ENCODE measurements around the gene MYO1F. TPM values are rescaled to one million over a fixed set of nuclear protein-coding genes. Genes with fewer than 3 reads are reported as not detected.
A peak's percentile ranks its signal among the peaks of the same experiment; 100 is the strongest.

Gene MYO1F
- total RNA-seq, 1 donor from 2014 or later, result 0.69 TPM

DNA sequence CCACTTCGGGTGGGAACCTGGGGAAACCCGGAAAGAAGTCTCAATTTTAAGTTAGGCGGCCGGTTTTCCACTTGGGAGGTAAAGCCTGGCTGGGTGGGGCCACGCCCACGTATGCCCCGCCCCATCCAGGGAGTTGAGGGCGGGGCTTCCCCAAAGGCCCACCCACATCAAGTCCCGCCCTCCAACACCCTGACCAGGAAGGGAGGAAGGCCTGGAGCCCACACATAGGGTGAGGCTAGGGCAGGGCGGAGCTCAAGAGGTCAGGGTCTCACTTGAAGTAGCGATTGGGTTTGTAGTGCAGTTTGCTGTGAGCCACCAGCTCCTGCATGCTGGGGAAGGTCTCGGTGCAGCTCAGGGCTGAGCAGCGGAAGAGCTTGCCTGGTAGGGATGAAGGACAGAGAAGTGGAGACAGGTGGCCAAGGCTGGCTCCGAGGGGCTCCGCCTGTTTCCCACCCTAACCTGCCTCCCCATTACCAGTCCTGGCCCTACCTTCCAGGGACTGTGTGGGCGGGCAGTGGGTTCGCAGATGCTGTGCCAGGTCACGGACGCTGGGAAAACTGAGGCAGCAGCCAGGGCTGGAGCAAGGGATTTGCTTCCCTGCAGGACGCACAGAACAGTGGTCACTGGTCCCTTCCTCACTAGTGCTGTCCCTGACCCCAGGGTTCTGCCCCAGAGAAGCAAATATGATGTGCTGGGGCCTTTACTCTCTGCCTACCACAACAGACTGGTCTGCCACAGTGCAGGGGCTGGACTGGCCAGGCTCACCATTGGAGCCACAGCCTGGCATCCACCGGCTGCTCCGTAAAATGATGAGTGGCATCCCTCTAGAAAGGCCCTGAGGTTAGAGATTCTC is 64.9 kb downstream of the MYO1F start:
- TF ChIP-seq CTCF (IDR thresholded peaks at IDR 0.05; ENCODE audit: unreplicated experiment), result no peak
- Mint-ChIP-seq H3K36me3 (peaks cover 5% of the 10 kb centered on the region), H3K27ac (peak overlapping the region; percentile 34), H3K4me3 (peak overlapping the region; percentile 46), H3K9me3 (no peaks in the 10 kb centered on the region), H3K4me1 (peaks cover 5% of the 10 kb centered on the region), H3K27me3 (ENCODE audit: low read depth) (no peaks in the 10 kb centered on the region)
- no peak for DNase-seq (ENCODE audit: low spot score in 2 of 2, unreplicated experiment in 2 of 2)

DNA sequence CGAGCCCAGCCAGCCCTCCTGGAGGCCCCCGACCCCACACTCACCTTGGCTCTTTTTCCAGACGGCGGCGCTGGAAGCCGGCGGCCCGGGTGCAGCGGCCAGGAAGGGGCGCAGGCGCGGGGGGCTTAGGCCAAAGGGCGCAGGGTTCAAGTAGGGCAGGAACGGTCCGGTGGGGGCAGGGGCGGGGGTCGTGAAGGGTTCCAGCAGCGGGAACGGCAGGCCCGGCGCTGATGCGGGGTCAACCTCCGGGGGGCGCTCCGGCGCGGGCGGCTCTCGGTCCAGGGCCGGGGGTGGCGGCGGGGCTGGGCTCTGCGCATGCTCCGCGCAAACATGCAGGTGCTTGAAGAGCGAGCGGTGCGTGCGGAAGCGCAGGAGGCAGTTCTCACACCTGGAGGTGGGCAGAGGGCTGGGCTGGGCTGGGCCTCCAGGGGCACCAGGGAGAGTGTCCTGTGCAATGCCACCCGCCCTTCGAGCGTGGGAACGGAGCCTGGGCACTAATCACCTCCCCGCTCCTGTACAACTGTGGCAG is 65.6 kb downstream of the MYO1F start:
- H3K27me3 Mint-ChIP-seq (ENCODE audit: low read depth), result no peaks in the 10 kb centered on the region
- TF ChIP-seq CTCF (IDR thresholded peaks at IDR 0.05; ENCODE audit: unreplicated experiment), result peak; percentile 17
- peaks cover 7% of the 10 kb centered on the region for H3K4me1 Mint-ChIP-seq
- peaks cover 5% of the 10 kb centered on the region for H3K36me3 Mint-ChIP-seq
- no peak overlapping the region for H3K27ac Mint-ChIP-seq
- no peaks in the 10 kb centered on the region for H3K9me3 Mint-ChIP-seq
- no peak overlapping the region for H3K4me3 Mint-ChIP-seq
- DNase-seq (ENCODE audit: low spot score in 2 of 2, unreplicated experiment in 2 of 2), result no peak

DNA sequence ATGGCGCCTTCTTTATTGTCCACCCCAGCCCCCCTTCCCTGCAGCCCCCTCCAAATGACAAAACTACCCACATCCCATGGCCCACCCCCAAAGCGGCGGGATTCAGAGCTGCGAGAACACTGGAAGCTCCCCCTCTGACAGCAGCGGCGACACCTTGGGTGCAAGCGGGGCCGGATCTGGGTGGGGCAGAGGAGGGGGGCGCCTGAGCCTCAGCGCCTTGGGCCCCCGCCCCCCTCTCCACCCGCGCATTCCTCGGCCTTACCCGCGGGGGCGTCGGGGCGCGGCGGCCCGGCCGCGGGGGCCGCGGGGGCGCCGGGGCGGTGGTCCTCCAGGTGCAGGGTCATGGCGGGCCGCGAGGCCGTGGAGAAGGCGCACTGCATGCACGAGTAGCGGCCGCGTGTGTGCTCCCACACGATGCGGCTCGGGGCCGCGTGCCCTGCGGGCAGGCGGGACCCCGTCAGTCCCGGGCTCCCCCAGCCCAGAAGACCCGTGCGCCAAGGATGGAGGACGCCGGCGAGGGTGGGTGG is 66.6 kb downstream of the MYO1F start:
- H3K9me3 Mint-ChIP-seq, result no peaks in the 10 kb centered on the region
- H3K27ac Mint-ChIP-seq, result no peak overlapping the region
- H3K27me3 Mint-ChIP-seq (ENCODE audit: low read depth), result no peaks in the 10 kb centered on the region

GRCh38 chr19:8506402-8506957 is 70.8 kb downstream of the MYO1F start:
- Mint-ChIP-seq H3K4me1 (peaks cover 9% of the 10 kb centered on the region), H3K27ac (peak overlapping the region; percentile 62), H3K9me3 (no peaks in the 10 kb centered on the region), H3K4me3 (peak overlapping the region; percentile 86), H3K27me3 (ENCODE audit: low read depth) (no peaks in the 10 kb centered on the region), H3K36me3 (no peaks in the 10 kb centered on the region)
- TF ChIP-seq CTCF (IDR thresholded peaks at IDR 0.05; ENCODE audit: unreplicated experiment), result no peak
- no peak for DNase-seq (ENCODE audit: low spot score in 2 of 2, unreplicated experiment in 2 of 2)

More for the DNA sequence above, 66.6 kb downstream of the MYO1F start:
- DNase-seq (ENCODE audit: low spot score in 2 of 2, unreplicated experiment in 2 of 2), result no peak
- peaks cover 5% of the 10 kb centered on the region for H3K36me3 Mint-ChIP-seq
- H3K4me3 Mint-ChIP-seq, result no peak overlapping the region
- TF ChIP-seq CTCF (IDR thresholded peaks at IDR 0.05; ENCODE audit: unreplicated experiment), result no peak
- peaks cover 13% of the 10 kb centered on the region for H3K4me1 Mint-ChIP-seq

DNA sequence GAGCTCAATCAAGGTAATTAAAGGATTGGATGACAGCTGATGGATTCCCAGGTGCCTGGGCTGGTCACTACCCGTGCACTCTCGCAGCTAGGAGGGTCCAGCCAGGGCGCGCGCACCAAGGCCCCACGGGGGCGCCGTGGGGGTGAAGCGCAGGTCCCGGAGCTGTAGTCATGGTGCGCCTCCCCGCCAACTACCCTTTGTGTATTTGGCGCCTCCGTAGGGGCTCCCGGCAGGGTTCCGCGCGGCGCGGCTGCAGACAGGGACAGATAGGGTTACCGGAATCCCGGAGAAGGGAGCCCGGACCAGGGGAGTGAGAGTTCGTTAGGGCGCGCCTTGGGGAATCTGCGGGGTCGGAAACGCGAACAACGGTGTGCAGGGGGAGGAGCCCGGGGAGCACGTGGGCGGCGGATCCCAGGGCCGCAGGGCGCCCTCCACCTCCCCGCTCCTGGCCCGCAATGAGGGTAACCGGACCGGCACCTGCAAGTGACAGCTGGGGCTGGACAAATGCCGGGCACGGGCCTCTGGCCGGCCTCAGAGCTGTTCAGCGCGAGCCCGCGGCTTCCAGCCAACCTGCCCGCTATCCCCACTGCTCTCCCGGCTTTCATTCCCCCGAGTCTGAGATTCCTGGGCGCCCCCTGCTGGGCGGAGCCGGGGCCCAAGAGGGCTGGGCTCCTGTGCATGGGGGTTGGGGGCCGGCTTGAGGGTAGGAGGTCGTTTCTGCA is 71.4 kb downstream of the MYO1F start:
- DNase-seq (ENCODE audit: low spot score in 2 of 2, unreplicated experiment in 2 of 2), result peak; percentile 70 to 92
- peak overlapping the region; percentile 77 for H3K27ac Mint-ChIP-seq
- peak overlapping the region; percentile 86 for H3K4me3 Mint-ChIP-seq
- H3K9me3 Mint-ChIP-seq, result no peaks in the 10 kb centered on the region
- no peaks in the 10 kb centered on the region for H3K36me3 Mint-ChIP-seq
- H3K27me3 Mint-ChIP-seq (ENCODE audit: low read depth), result no peaks in the 10 kb centered on the region
- TF ChIP-seq CTCF (IDR thresholded peaks at IDR 0.05; ENCODE audit: unreplicated experiment), result peak; percentile 79
- peaks cover 9% of the 10 kb centered on the region for H3K4me1 Mint-ChIP-seq

All from mesothelial cell of epicardium (in vitro differentiated cells).